ENCODE measurements around the gene RNF213.

GRCh38 chr17:80219763-80220053 is 40.9 kb upstream of the RNF213 start:
- TF ChIP-seq CTCF (IDR thresholded peaks at IDR 0.05; ENCODE audit: low read length) (no peak), EZH2phosphoT487 (IDR thresholded peaks at IDR 0.05; ENCODE audit: low read length) (no peak)
